Neural progenitor cell (in vitro differentiated cells): ENCODE measurements around the gene PIK3R2.

Experiments
- EZH2 ChIP-seq: fragments of 200-600 bp; sonication (generic); IDR thresholded peaks from 2 replicates; pipeline ENCODE4 v1.6.1; 2017; ENCODE audit warnings: antibody characterized with exemption, mild to moderate bottlenecking, moderate library complexity
- EZH2phosphoT487 ChIP-seq: fragments of 200-600 bp; sonication (generic); IDR thresholded peaks from 2 replicates; pipeline ENCODE4 v1.6.1; 2017; ENCODE audit warnings: antibody characterized with exemption
- TF ChIP-seq, protein P1 (sequence below): fragments of 200-600 bp; sonication (generic); IDR thresholded peaks from 2 replicates; pipeline ENCODE4 v1.5.1; 2017; ENCODE audit warnings: antibody characterized with exemption, mild to moderate bottlenecking

GRCh38 chr19:18149596-18149975, 3.4 kb upstream of the PIK3R2 start:
- TF ChIP-seq, protein P1, sequence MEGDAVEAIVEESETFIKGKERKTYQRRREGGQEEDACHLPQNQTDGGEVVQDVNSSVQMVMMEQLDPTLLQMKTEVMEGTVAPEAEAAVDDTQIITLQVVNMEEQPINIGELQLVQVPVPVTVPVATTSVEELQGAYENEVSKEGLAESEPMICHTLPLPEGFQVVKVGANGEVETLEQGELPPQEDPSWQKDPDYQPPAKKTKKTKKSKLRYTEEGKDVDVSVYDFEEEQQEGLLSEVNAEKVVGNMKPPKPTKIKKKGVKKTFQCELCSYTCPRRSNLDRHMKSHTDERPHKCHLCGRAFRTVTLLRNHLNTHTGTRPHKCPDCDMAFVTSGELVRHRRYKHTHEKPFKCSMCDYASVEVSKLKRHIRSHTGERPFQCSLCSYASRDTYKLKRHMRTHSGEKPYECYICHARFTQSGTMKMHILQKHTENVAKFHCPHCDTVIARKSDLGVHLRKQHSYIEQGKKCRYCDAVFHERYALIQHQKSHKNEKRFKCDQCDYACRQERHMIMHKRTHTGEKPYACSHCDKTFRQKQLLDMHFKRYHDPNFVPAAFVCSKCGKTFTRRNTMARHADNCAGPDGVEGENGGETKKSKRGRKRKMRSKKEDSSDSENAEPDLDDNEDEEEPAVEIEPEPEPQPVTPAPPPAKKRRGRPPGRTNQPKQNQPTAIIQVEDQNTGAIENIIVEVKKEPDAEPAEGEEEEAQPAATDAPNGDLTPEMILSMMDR = no peak
- TF ChIP-seq EZH2phosphoT487 (no peak), EZH2 (no peak)
